MM.1S (cell line): ENCODE data around the gene FOXK1.

Experiments
- CTCF ChIP-seq: fragments of 300-600 bp; sonication (generic); IDR thresholded peaks from 2 replicates; pipeline ENCODE4 v1.5.1; 2016; ENCODE audit warnings: antibody characterized with exemption, low read length, mixed read lengths
- EZH2phosphoT487 ChIP-seq: fragments of 300-600 bp; sonication (generic); IDR thresholded peaks from 2 replicates; pipeline ENCODE4 v1.6.1; 2018; ENCODE audit warnings: antibody characterized with exemption, low read length

- TF ChIP-seq CTCF = no peak
- no peak for TF ChIP-seq EZH2phosphoT487
Measured at GRCh38 chr7:4770886-4771285, 88.8 kb downstream of the FOXK1 start.
